Endothelial cell (in vitro differentiated cells): Measurements from ENCODE around the gene GLCCI1. TPM values are rescaled to one million over a fixed set of nuclear protein-coding genes. Genes with fewer than 3 reads are reported as not detected.

ENCODE experiments used
- DNase-seq: peaks from one replicate; pipeline ENCODE4 v3.0.0; 2021; ENCODE audit warnings: low spot score
- H3K27ac Mint-ChIP-seq: one replicate; pipeline ENCODE4 v1.8.0; 2021; ENCODE audit warnings: mixed read lengths, inconsistent platforms; ENCODE audit not compliant: unreplicated experiment
- H3K27me3 Mint-ChIP-seq: one replicate; pipeline ENCODE4 v1.8.0; 2021; ENCODE audit warnings: mild to moderate bottlenecking, moderate library complexity, mixed read lengths, inconsistent platforms; ENCODE audit not compliant: unreplicated experiment
- H3K36me3 Mint-ChIP-seq: one replicate; pipeline ENCODE4 v1.8.0; 2021; ENCODE audit warnings: mild to moderate bottlenecking, low read depth, mixed read lengths, inconsistent platforms; ENCODE audit not compliant: unreplicated experiment
- H3K4me1 Mint-ChIP-seq: one replicate; pipeline ENCODE4 v1.8.0; 2021; ENCODE audit warnings: mild to moderate bottlenecking, mixed read lengths, inconsistent platforms; ENCODE audit not compliant: unreplicated experiment
- H3K4me3 Mint-ChIP-seq: one replicate; pipeline ENCODE4 v1.8.0; 2021; ENCODE audit warnings: mild to moderate bottlenecking, mixed read lengths, inconsistent platforms; ENCODE audit not compliant: unreplicated experiment
- H3K9me3 Mint-ChIP-seq: one replicate; pipeline ENCODE4 v1.8.0; 2021; ENCODE audit warnings: mixed read lengths, inconsistent platforms; ENCODE audit not compliant: unreplicated experiment
- CTCF ChIP-seq: fragments of 200-600 bp; sonication (generic); IDR thresholded peaks from one replicate; pipeline ENCODE4 v1.5.0; 2021; ENCODE audit warnings: antibody characterized with exemption; ENCODE audit not compliant: unreplicated experiment
- total RNA-seq: library from RNA; stranded (reverse); fragmentation: NEBNext Ultra II Directional; extraction: Animal tissue kit (Norgen Biotek cat#: 25700); gene quantifications from one replicate; pipeline ENCODE4 v1.2.1, GENCODE V29; 2021; ENCODE audit not compliant: unreplicated experiment

GLCCI1 gene
- total RNA-seq, 1 donor from 2014 or later: 13.8 TPM

- Mint-ChIP-seq H3K27ac (no peak overlapping the region), H3K27me3 (no peaks in the 10 kb centered on the region), H3K4me1 (peaks cover 10% of the 10 kb centered on the region), H3K9me3 (no peaks in the 10 kb centered on the region), H3K4me3 (no peak overlapping the region), H3K36me3 (peaks cover 23% of the 10 kb centered on the region)
- DNase-seq: no peak
- no peak for TF ChIP-seq CTCF
These were observed 160.7 kb downstream of the GLCCI1 start for GRCh38 chr7:8129318-8129659.

- no peak overlapping the region for H3K4me3 Mint-ChIP-seq
- no peak overlapping the region for H3K27ac Mint-ChIP-seq
- no peaks in the 10 kb centered on the region for H3K9me3 Mint-ChIP-seq
- H3K36me3 Mint-ChIP-seq: peaks cover 16% of the 10 kb centered on the region
- H3K4me1 Mint-ChIP-seq: peaks cover 10% of the 10 kb centered on the region
- no peak for DNase-seq
- no peaks in the 10 kb centered on the region for H3K27me3 Mint-ChIP-seq
- no peak for TF ChIP-seq CTCF
These were observed 162.1 kb downstream of the GLCCI1 start for GRCh38 chr7:8130663-8131062.

- no peak for TF ChIP-seq CTCF
- no peaks in the 10 kb centered on the region for H3K9me3 Mint-ChIP-seq
- peaks cover 10% of the 10 kb centered on the region for H3K4me1 Mint-ChIP-seq
- no peak for DNase-seq
- no peak overlapping the region for H3K27ac Mint-ChIP-seq
- H3K36me3 Mint-ChIP-seq: peaks cover 14% of the 10 kb centered on the region
- no peak overlapping the region for H3K4me3 Mint-ChIP-seq
- no peaks in the 10 kb centered on the region for H3K27me3 Mint-ChIP-seq
These were observed 163.4 kb downstream of the GLCCI1 start for GRCh38 chr7:8131694-8132605.

- Mint-ChIP-seq H3K4me1 (peaks cover 10% of the 10 kb centered on the region), H3K9me3 (no peaks in the 10 kb centered on the region), H3K4me3 (no peak overlapping the region), H3K27me3 (no peaks in the 10 kb centered on the region), H3K36me3 (peaks cover 6% of the 10 kb centered on the region), H3K27ac (no peak overlapping the region)
- TF ChIP-seq CTCF: no peak
- DNase-seq: no peak
These were observed 164.7 kb downstream of the GLCCI1 start for GRCh38 chr7:8133188-8133848.
